Neural cell (in vitro differentiated cells): ENCODE measurements around the gene PRSS50. TPM values are rescaled to one million over a fixed set of nuclear protein-coding genes. Genes with fewer than 3 reads are reported as not detected.

ENCODE experiments used
- H2AFZ ChIP-seq: fragments of 200-600, 300-800 bp; sonication (generic), shearing (Covaris generic); 2 replicates; pipeline ENCODE4 v1.6.0; 2014; ENCODE audit warnings: low read depth, mild to moderate bottlenecking, antibody characterized with exemption, low read length, moderate library complexity
- H3F3A ChIP-seq: fragments of 200-600 bp; shearing (Covaris generic); 2 replicates; pipeline ENCODE4 v1.6.1; 2016; ENCODE audit warnings: mild to moderate bottlenecking, moderate library complexity, mixed read lengths, antibody characterized with exemption, low read length; ENCODE audit not compliant: insufficient read depth, poor library complexity, severe bottlenecking
- H3K27ac ChIP-seq: fragments of 200-600, 300-800 bp; sonication (generic), shearing (Covaris generic); 2 replicates; pipeline ENCODE4 v1.5.1; 2014; ENCODE audit warnings: mild to moderate bottlenecking, low read length, moderate library complexity
- H3K27me3 ChIP-seq: fragments of 300-800, 200-600 bp; sonication (generic), shearing (Covaris generic); 2 replicates; pipeline ENCODE4 v1.6.0; 2014; ENCODE audit warnings: mild to moderate bottlenecking, low read depth, low read length, moderate library complexity; ENCODE audit not compliant: insufficient read depth
- H3K36me3 ChIP-seq: fragments of 300-800, 200-600 bp; sonication (generic), shearing (Covaris generic); 2 replicates; pipeline ENCODE4 v1.5.1; 2014; ENCODE audit warnings: mild to moderate bottlenecking, antibody characterized with exemption, low read length, moderate library complexity; ENCODE audit not compliant: insufficient read depth
- H3K4me2 ChIP-seq: fragments of 300-800, 200-600 bp; sonication (generic), shearing (Covaris generic); 2 replicates; pipeline ENCODE4 v1.6.0; 2014; ENCODE audit warnings: mild to moderate bottlenecking, low read length
- H3K4me3 ChIP-seq: fragments of 300-800, 200-600 bp; sonication (generic), shearing (Covaris generic); 2 replicates; pipeline ENCODE4 v1.5.1; 2014; ENCODE audit warnings: mild to moderate bottlenecking, low read length, moderate library complexity
- H3K79me2 ChIP-seq: fragments of 200-600 bp; shearing (Covaris generic); replicated peaks from 2 replicates; pipeline ENCODE4 v1.6.0; 2014; ENCODE audit warnings: mild to moderate bottlenecking, low read length, moderate library complexity; ENCODE audit not compliant: insufficient read depth
- H3K9ac ChIP-seq: fragments of 300-800, 200-600 bp; sonication (generic), shearing (Covaris generic); 2 replicates; pipeline ENCODE4 v1.6.1; 2016; ENCODE audit warnings: mild to moderate bottlenecking, low read length, mixed read lengths
- H3K9me2 ChIP-seq: fragments of 200-600 bp; shearing (Covaris generic); 2 replicates; pipeline ENCODE4 v1.6.1; 2016; ENCODE audit warnings: mild to moderate bottlenecking, low read length, mixed read lengths; ENCODE audit not compliant: insufficient read depth
- H3K9me3 ChIP-seq: fragments of 200-600, 300-800 bp; sonication (generic), shearing (Covaris generic); 2 replicates; pipeline ENCODE4 v1.6.1; 2016; ENCODE audit warnings: mild to moderate bottlenecking, mixed run types, low read length, moderate library complexity, mixed read lengths
- H4K20me1 ChIP-seq: fragments of 200-600 bp; shearing (Covaris generic); 2 replicates; pipeline ENCODE4 v1.6.1; 2016; ENCODE audit warnings: mild to moderate bottlenecking, mixed run types; ENCODE audit not compliant: insufficient read depth
- EP300 ChIP-seq: fragments of 450-650 bp; conservative IDR thresholded peaks from 2 replicates; pipeline ENCODE4 v1.6.1; 2014; ENCODE audit warnings: antibody characterized with exemption, mild to moderate bottlenecking, moderate library complexity; ENCODE audit not compliant: poor library complexity, severe bottlenecking
- EZH2 ChIP-seq: fragments of 200-600, 300-800 bp; shearing (Covaris generic), sonication (generic); IDR thresholded peaks from 2 replicates; pipeline ENCODE4 v1.6.1; 2014; ENCODE audit warnings: antibody characterized with exemption, low read length, borderline replicate concordance, mild to moderate bottlenecking; ENCODE audit not compliant: insufficient read depth, poor library complexity, severe bottlenecking
- MXI1 ChIP-seq: fragments of 450-650 bp; conservative IDR thresholded peaks from 2 replicates; pipeline ENCODE4 v1.6.1; 2014; ENCODE audit warnings: antibody characterized with exemption, mild to moderate bottlenecking; ENCODE audit not compliant: poor library complexity, severe bottlenecking
- POLR2AphosphoS5 ChIP-seq: IDR thresholded peaks from 2 replicates; pipeline ENCODE4 v1.6.1; 2012
- RAD21 ChIP-seq: fragments of 450-650 bp; conservative IDR thresholded peaks from 2 replicates; pipeline ENCODE4 v1.6.1; 2014; ENCODE audit warnings: antibody characterized with exemption, mild to moderate bottlenecking, moderate library complexity
- SMC3 ChIP-seq: fragments of 450-650 bp; conservative IDR thresholded peaks from 2 replicates; pipeline ENCODE4 v1.6.1; 2014; ENCODE audit warnings: antibody characterized with exemption, mild to moderate bottlenecking, moderate library complexity; ENCODE audit not compliant: poor library complexity
- TAF1 ChIP-seq: IDR thresholded peaks from 2 replicates; pipeline ENCODE4 v1.6.1; 2012; ENCODE audit warnings: low read depth
- polyA plus RNA-seq: library from polyadenylated mRNA; depleted of rRNA; stranded (reverse); fragments of >200 nt; gene quantifications from 2 replicates; pipeline ENCODE4 v1.2.3, GENCODE V29; 2014
- TF ChIP-seq, protein P1 (sequence below): fragments of 450-650 bp; IDR thresholded peaks from 2 replicates; pipeline ENCODE4 v1.5.1; 2014; ENCODE audit warnings: antibody characterized with exemption, mild to moderate bottlenecking, moderate library complexity; ENCODE audit not compliant: poor library complexity, severe bottlenecking
- TF ChIP-seq, protein P2 (sequence below): IDR thresholded peaks from 2 replicates; pipeline ENCODE4 v1.6.1; 2012; ENCODE audit warnings: borderline replicate concordance

Gene PRSS50
- polyA plus RNA-seq, 1 donor from 2014 or later, result not detected

GRCh38 chr3:46736006-46736872 is 18.6 kb upstream of the PRSS50 start:
- H4K20me1 ChIP-seq, result no peaks in the 10 kb centered on the region

DNA sequence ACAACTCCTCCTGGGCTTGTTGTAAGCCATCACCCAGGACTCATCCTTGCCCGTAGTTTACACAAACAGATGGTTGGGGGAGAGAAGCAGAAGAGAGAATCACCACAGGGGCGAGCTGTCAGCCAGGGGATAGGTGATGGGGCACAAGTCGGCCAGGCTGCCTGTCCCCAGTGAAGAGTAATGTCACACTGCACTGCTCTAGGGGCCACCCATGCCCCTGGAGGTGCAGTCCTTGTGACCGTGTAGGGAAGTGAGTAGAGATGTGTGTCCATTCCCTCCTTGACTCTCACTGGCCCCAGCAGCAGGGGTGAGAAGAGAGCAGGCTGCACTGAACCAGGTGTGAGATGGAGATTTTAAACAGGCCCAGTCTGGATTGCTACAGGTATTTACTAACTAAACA is 17.1 kb upstream of the PRSS50 start:
- no peak overlapping the region for H3K4me2 ChIP-seq
- no peak overlapping the region for H2AFZ ChIP-seq
- no peaks in the 10 kb centered on the region for H3K36me3 ChIP-seq
- no peaks in the 10 kb centered on the region for H3K9me3 ChIP-seq
- no peak overlapping the region for H3K27ac ChIP-seq
- no peaks in the 10 kb centered on the region for H3K9me2 ChIP-seq
- H3K4me3 ChIP-seq, result no peak overlapping the region
- H4K20me1 ChIP-seq, result no peaks in the 10 kb centered on the region
- H3K27me3 ChIP-seq, result no peaks in the 10 kb centered on the region
- no peak overlapping the region for H3K9ac ChIP-seq
- no peaks in the 10 kb centered on the region for H3F3A ChIP-seq
- H3K79me2 ChIP-seq, result no peaks in the 10 kb centered on the region
- TF ChIP-seq SMC3 (no peak), EZH2 (no peak), MXI1 (no peak), POLR2AphosphoS5 (no peak), RAD21 (no peak), TAF1 (no peak), EP300 (no peak)
- TF ChIP-seq, protein P1, sequence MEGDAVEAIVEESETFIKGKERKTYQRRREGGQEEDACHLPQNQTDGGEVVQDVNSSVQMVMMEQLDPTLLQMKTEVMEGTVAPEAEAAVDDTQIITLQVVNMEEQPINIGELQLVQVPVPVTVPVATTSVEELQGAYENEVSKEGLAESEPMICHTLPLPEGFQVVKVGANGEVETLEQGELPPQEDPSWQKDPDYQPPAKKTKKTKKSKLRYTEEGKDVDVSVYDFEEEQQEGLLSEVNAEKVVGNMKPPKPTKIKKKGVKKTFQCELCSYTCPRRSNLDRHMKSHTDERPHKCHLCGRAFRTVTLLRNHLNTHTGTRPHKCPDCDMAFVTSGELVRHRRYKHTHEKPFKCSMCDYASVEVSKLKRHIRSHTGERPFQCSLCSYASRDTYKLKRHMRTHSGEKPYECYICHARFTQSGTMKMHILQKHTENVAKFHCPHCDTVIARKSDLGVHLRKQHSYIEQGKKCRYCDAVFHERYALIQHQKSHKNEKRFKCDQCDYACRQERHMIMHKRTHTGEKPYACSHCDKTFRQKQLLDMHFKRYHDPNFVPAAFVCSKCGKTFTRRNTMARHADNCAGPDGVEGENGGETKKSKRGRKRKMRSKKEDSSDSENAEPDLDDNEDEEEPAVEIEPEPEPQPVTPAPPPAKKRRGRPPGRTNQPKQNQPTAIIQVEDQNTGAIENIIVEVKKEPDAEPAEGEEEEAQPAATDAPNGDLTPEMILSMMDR, result no peak
- TF ChIP-seq, protein P2, sequence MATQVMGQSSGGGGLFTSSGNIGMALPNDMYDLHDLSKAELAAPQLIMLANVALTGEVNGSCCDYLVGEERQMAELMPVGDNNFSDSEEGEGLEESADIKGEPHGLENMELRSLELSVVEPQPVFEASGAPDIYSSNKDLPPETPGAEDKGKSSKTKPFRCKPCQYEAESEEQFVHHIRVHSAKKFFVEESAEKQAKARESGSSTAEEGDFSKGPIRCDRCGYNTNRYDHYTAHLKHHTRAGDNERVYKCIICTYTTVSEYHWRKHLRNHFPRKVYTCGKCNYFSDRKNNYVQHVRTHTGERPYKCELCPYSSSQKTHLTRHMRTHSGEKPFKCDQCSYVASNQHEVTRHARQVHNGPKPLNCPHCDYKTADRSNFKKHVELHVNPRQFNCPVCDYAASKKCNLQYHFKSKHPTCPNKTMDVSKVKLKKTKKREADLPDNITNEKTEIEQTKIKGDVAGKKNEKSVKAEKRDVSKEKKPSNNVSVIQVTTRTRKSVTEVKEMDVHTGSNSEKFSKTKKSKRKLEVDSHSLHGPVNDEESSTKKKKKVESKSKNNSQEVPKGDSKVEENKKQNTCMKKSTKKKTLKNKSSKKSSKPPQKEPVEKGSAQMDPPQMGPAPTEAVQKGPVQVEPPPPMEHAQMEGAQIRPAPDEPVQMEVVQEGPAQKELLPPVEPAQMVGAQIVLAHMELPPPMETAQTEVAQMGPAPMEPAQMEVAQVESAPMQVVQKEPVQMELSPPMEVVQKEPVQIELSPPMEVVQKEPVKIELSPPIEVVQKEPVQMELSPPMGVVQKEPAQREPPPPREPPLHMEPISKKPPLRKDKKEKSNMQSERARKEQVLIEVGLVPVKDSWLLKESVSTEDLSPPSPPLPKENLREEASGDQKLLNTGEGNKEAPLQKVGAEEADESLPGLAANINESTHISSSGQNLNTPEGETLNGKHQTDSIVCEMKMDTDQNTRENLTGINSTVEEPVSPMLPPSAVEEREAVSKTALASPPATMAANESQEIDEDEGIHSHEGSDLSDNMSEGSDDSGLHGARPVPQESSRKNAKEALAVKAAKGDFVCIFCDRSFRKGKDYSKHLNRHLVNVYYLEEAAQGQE, result no peak

More at GRCh38 chr3:46736006-46736872, 18.6 kb upstream of the PRSS50 start:
- Histone ChIP-seq H3K4me2 (no peak overlapping the region), H3K9me2 (no peaks in the 10 kb centered on the region), H3K36me3 (no peaks in the 10 kb centered on the region), H3F3A (no peaks in the 10 kb centered on the region), H2AFZ (no peak overlapping the region), H3K4me3 (no peak overlapping the region), H3K27me3 (no peaks in the 10 kb centered on the region), H3K79me2 (no peaks in the 10 kb centered on the region), H3K27ac (no peak overlapping the region), H3K9ac (no peak overlapping the region), H3K9me3 (no peaks in the 10 kb centered on the region)
- TF ChIP-seq TAF1 (no peak), RAD21 (no peak), EP300 (no peak), SMC3 (no peak), POLR2AphosphoS5 (no peak), EZH2 (no peak), MXI1 (no peak)
- TF ChIP-seq, protein P1, result no peak
- TF ChIP-seq, protein P2, result no peak
